Measurements from ENCODE around the gene HDAC3. TPM values are rescaled to one million over a fixed set of nuclear protein-coding genes. Genes with fewer than 3 reads are reported as not detected.
A peak's percentile ranks its signal among the peaks of the same experiment; 100 is the strongest.

HDAC3 gene
- total RNA-seq, 1 experiment from 2014 or later, result 66.8 TPM

GRCh38 chr5:141669520-141669919, 32.9 kb upstream of the HDAC3 start:
- Histone ChIP-seq H3K4me3 (ENCODE audit: low read length) (no peak overlapping the region), H4K20me1 (ENCODE audit: low read length) (no peaks in the 10 kb centered on the region), H2AFZ (ENCODE audit: low read length) (no peak overlapping the region), H3K9me2 (replicated peaks; ENCODE audit: low read length) (no peaks in the 10 kb centered on the region), H3K9me3 (ENCODE audit: low read length) (no peaks in the 10 kb centered on the region), H3K9ac (ENCODE audit: low read length) (no peak overlapping the region), H3F3A (ENCODE audit: low read length, unreplicated experiment) (no peaks in the 10 kb centered on the region), H3K36me3 (ENCODE audit: low read depth, low read length) (no peaks in the 10 kb centered on the region), H3K27me3 (ENCODE audit: low read length) (no peaks in the 10 kb centered on the region), H3K27ac (ENCODE audit: low read length) (no peak overlapping the region), H3K79me2 (ENCODE audit: low read length) (no peaks in the 10 kb centered on the region), H3K4me1 (ENCODE audit: insufficient read depth, low read length) (no peaks in the 10 kb centered on the region), H3K4me2 (ENCODE audit: low read length) (no peak overlapping the region)
- DNase-seq (no peak), ATAC-seq (no peak)
- CTCF ChIA-PET, result interaction anchor here (0.6 to 1.2 kb wide), 2 partner anchors 18 to 300 kb away, joined by 4 read pairs; no protein-coding TSS in a partner anchor
- POLR2A ChIA-PET (ENCODE audit: unreplicated experiment), result no interaction called here
- intact Hi-C loops (cut with micrococcal nuclease), result no loop called here
- no TSS peak for BruUV-seq (replicated peaks)
- TF ChIP-seq EZH2 (IDR thresholded peaks at IDR 0.05; ENCODE audit: low read length, unreplicated experiment) (no peak), CTCF (conservative IDR thresholded peaks at IDR 0.05; ENCODE audit: low read depth, low read length) (peak; percentile 27; the same call in 1 of the 2 replicates), EZH2phosphoT487 (IDR thresholded peaks at IDR 0.05; ENCODE audit: borderline replicate concordance, low read length) (no peak)

- ATAC-seq, result no peak
- Histone ChIP-seq H2AFZ (ENCODE audit: low read length) (no peak overlapping the region), H3K4me2 (ENCODE audit: low read length) (no peak overlapping the region), H3K79me2 (ENCODE audit: low read length) (no peaks in the 10 kb centered on the region), H3K4me3 (ENCODE audit: low read length) (no peak overlapping the region), H3F3A (ENCODE audit: low read length, unreplicated experiment) (no peaks in the 10 kb centered on the region), H3K4me1 (ENCODE audit: insufficient read depth, low read length) (no peaks in the 10 kb centered on the region), H3K27me3 (ENCODE audit: low read length) (no peaks in the 10 kb centered on the region), H3K9ac (ENCODE audit: low read length) (no peak overlapping the region), H4K20me1 (ENCODE audit: low read length) (no peaks in the 10 kb centered on the region), H3K9me3 (ENCODE audit: low read length) (no peaks in the 10 kb centered on the region), H3K36me3 (ENCODE audit: low read depth, low read length) (no peaks in the 10 kb centered on the region), H3K9me2 (replicated peaks; ENCODE audit: low read length) (no peaks in the 10 kb centered on the region), H3K27ac (ENCODE audit: low read length) (no peak overlapping the region)
- intact Hi-C loops (cut with micrococcal nuclease), result no loop called here
- no peak for DNase-seq
- ChIA-PET CTCF (no interaction called here), POLR2A (ENCODE audit: unreplicated experiment) (no interaction called here)
- no peak for TF ChIP-seq EZH2phosphoT487 (IDR thresholded peaks at IDR 0.05; ENCODE audit: borderline replicate concordance, low read length)
- TF ChIP-seq CTCF (conservative IDR thresholded peaks at IDR 0.05; ENCODE audit: low read depth, low read length), result no peak
- BruUV-seq (replicated peaks), result no TSS peak
Observed at GRCh38 chr5:141668601-141669265, 32.1 kb upstream of the HDAC3 start.

Measured in PC-3 (cell line).